NCI-H345 treated with DMSO at 0.1 percent for 48 hours (cell line): Measurements from ENCODE around the gene ANGPTL7.
"Not testable (repeated sequence)": the region's sequence is repeated elsewhere in the genome, so short reads cannot be mapped to it uniquely, and the experiment has no call there.

Source experiments
- DNase-seq: peaks from one replicate; lab custom pipeline; 2025; ENCODE audit not compliant: unreplicated experiment; lab: John Stamatoyannopoulos, UW

The ANGPTL7 gene

GRCh38 chr1:11188858-11189451 is at the start of gene ANGPTL7:
Gene ANGPTL7, plus strand, starts transcription at chr1:11189355. Its CDS starts 225 bp downstream, at chr1:11189580.
- no peak for DNase-seq

- no peak for DNase-seq
These were observed 46.4 kb upstream of the ANGPTL7 start for GRCh38 chr1:11142618-11143391.

- DNase-seq, result no peak
These were observed 45.8 kb upstream of the ANGPTL7 start for GRCh38 chr1:11143401-11143800.

GRCh38 chr1:11143907-11144306 is 45.2 kb upstream of the ANGPTL7 start:
- no peak for DNase-seq

- no peak for DNase-seq
These were observed 44.4 kb upstream of the ANGPTL7 start for GRCh38 chr1:11144570-11145256.

- no peak for DNase-seq
These were observed 43.4 kb upstream of the ANGPTL7 start for GRCh38 chr1:11145741-11146140.

GRCh38 chr1:11147197-11147770 is 41.9 kb upstream of the ANGPTL7 start:
- no peak for DNase-seq

GRCh38 chr1:11150326-11150725 is 38.8 kb upstream of the ANGPTL7 start:
- DNase-seq, result no peak

GRCh38 chr1:11151114-11151513 is 38.0 kb upstream of the ANGPTL7 start:
- DNase-seq, result no peak

GRCh38 chr1:11151826-11152612 is 37.1 kb upstream of the ANGPTL7 start:
- no peak for DNase-seq

- DNase-seq, result no peak
These were observed 36.4 kb upstream of the ANGPTL7 start for GRCh38 chr1:11152755-11153154.

- DNase-seq, result no peak
These were observed 36.0 kb upstream of the ANGPTL7 start for GRCh38 chr1:11153184-11153583.

- DNase-seq, result no peak
These were observed 32.7 kb upstream of the ANGPTL7 start for GRCh38 chr1:11156441-11156840.

- DNase-seq, result no peak
These were observed 32.2 kb upstream of the ANGPTL7 start for GRCh38 chr1:11156963-11157362.

- no peak for DNase-seq
These were observed 31.8 kb upstream of the ANGPTL7 start for GRCh38 chr1:11157394-11157793.

- DNase-seq, result no peak
These were observed 31.3 kb upstream of the ANGPTL7 start for GRCh38 chr1:11157867-11158266.

GRCh38 chr1:11158291-11158690 is 30.9 kb upstream of the ANGPTL7 start:
- no peak for DNase-seq

- DNase-seq, result no peak
These were observed 30.3 kb upstream of the ANGPTL7 start for GRCh38 chr1:11158720-11159321.

GRCh38 chr1:11162752-11163151 is 26.4 kb upstream of the ANGPTL7 start:
- not testable (repeated sequence) for DNase-seq

GRCh38 chr1:11166744-11167143 is 22.4 kb upstream of the ANGPTL7 start:
- not testable (repeated sequence) for DNase-seq

- no peak for DNase-seq
These were observed 20.4 kb upstream of the ANGPTL7 start for GRCh38 chr1:11168731-11169130.
